Prostate gland (tissue), 2 donors: Measurements from ENCODE around the gene SPTA1.

Source experiments
- CTCF ChIP-seq, 4 experiments: fragments of 200-600 bp in 2 of 4; fragments of 450-650 bp in 2 of 4; sonication (generic) in 2 of 4; IDR thresholded peaks; 1 replicate in 3 of 4; 2 replicates in 1 of 4; pipeline ENCODE4 v1.5.1; 2016 to 2019; ENCODE audit warnings: antibody characterized with exemption in 4 of 4, mild to moderate bottlenecking in 2 of 4, moderate library complexity in 2 of 4
- POLR2A ChIP-seq: fragments of 450-650 bp; IDR thresholded peaks from one replicate; pipeline ENCODE4 v1.6.1; 2016; ENCODE audit warnings: antibody characterized with exemption, mild to moderate bottlenecking

DNA sequence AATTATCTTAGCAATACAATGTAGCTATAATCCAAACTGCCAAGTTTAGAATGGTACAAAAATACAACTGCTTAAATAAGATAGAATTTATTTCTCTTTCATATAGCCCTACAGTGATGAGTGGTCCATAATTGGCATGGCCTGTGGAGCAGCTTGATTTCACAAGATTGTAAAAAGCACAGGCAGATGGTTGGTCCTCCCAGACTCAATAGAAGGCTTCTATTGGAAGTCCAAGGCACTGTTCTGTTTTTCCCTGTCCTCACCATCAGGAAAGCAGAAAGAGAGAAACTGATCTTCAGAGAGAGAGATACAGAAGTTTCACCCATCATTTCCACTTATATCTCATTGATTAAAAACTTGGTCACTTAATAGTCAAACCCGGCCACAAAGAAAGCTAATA lies 114.3 kb downstream of the SPTA1 start:
- TF ChIP-seq CTCF (IDR thresholded peaks at IDR 0.05) (no peak), POLR2A (no peak)
